Astrocyte (in vitro differentiated cells and primary cell): Measurements from ENCODE around the gene SURF4. TPM values are rescaled to one million over a fixed set of nuclear protein-coding genes. Genes with fewer than 3 reads are reported as not detected.

Source experiments
- DNase-seq: peaks from one replicate; pipeline ENCODE4 v3.0.0-alpha.2; 2010; ENCODE audit warnings: low read depth
- FAIRE-seq: peaks from 2 replicates; lab custom pipeline; 2011; peaks lifted over from hg19 to GRCh38; lab: Jason Lieb, UNC
- H2AFZ ChIP-seq: 2 replicates; pipeline ENCODE4 v1.6.0; 2012; ENCODE audit warnings: low read depth, low read length, inconsistent platforms
- H3K27ac ChIP-seq: 2 replicates; pipeline ENCODE4 v1.5.1; 2011; ENCODE audit warnings: low read depth, low read length, inconsistent platforms
- H3K27me3 ChIP-seq: 2 replicates; pipeline ENCODE4 v1.6.0; 2011; ENCODE audit warnings: low read length, inconsistent platforms; ENCODE audit not compliant: insufficient read depth
- H3K36me3 ChIP-seq: 2 replicates; pipeline ENCODE4 v1.5.1; 2011; ENCODE audit warnings: low read length, inconsistent platforms; ENCODE audit not compliant: insufficient read depth
- H3K4me1 ChIP-seq: 2 replicates; pipeline ENCODE4 v1.5.1; 2011; ENCODE audit warnings: low read length, inconsistent platforms; ENCODE audit not compliant: insufficient read depth
- H3K4me2 ChIP-seq: 2 replicates; pipeline ENCODE4 v1.6.0; 2012; ENCODE audit warnings: low read length, inconsistent platforms
- H3K4me3 ChIP-seq: 2 replicates; pipeline ENCODE4 v1.5.1; 2011; ENCODE audit warnings: low read depth, mild to moderate bottlenecking, low read length, inconsistent platforms; ENCODE audit not compliant: insufficient read depth
- H3K79me2 ChIP-seq: 2 replicates; pipeline ENCODE4 v1.6.0; 2012; ENCODE audit warnings: mild to moderate bottlenecking, low read length, inconsistent platforms; ENCODE audit not compliant: insufficient read depth
- H3K9ac ChIP-seq: 2 replicates; pipeline ENCODE4 v1.6.0; 2012; ENCODE audit warnings: mild to moderate bottlenecking, low read length, inconsistent platforms
- H3K9me3 ChIP-seq: 2 replicates; pipeline ENCODE4 v1.5.1; 2012; ENCODE audit warnings: low read depth, mild to moderate bottlenecking, low read length, inconsistent platforms; ENCODE audit not compliant: insufficient read depth
- H4K20me1 ChIP-seq: 2 replicates; pipeline ENCODE4 v1.6.0; 2012; ENCODE audit warnings: low read length, inconsistent platforms; ENCODE audit not compliant: insufficient read depth
- H3K27ac Mint-ChIP-seq: one replicate; pipeline ENCODE4 v1.8.0; 2021; ENCODE audit warnings: mild to moderate bottlenecking, mixed read lengths; ENCODE audit not compliant: unreplicated experiment
- H3K27me3 Mint-ChIP-seq: one replicate; pipeline ENCODE4 v1.8.0; 2021; ENCODE audit warnings: low read depth, mixed read lengths; ENCODE audit not compliant: unreplicated experiment
- H3K36me3 Mint-ChIP-seq: one replicate; pipeline ENCODE4 v1.8.0; 2021; ENCODE audit warnings: low read depth, mixed read lengths; ENCODE audit not compliant: unreplicated experiment
- H3K4me1 Mint-ChIP-seq: one replicate; pipeline ENCODE4 v1.8.0; 2021; ENCODE audit warnings: low read depth, mixed read lengths; ENCODE audit not compliant: unreplicated experiment
- H3K4me3 Mint-ChIP-seq: one replicate; pipeline ENCODE4 v1.8.0; 2021; ENCODE audit warnings: mild to moderate bottlenecking, moderate library complexity, mixed read lengths; ENCODE audit not compliant: unreplicated experiment
- H3K9me3 Mint-ChIP-seq: one replicate; pipeline ENCODE4 v1.8.0; 2021; ENCODE audit warnings: mild to moderate bottlenecking, mixed read lengths; ENCODE audit not compliant: unreplicated experiment
- EZH2 ChIP-seq: IDR thresholded peaks from 2 replicates; pipeline ENCODE4 v1.6.1; 2012; ENCODE audit warnings: mild to moderate bottlenecking, low read length, inconsistent platforms; ENCODE audit not compliant: insufficient read depth
- total RNA-seq: library from RNA; stranded (reverse); gene quantifications from 2 replicates; pipeline ENCODE4 v1.2.1, GENCODE V29; 2021
- TF ChIP-seq, protein P1 (sequence below): IDR thresholded peaks from 2 replicates; pipeline ENCODE4 v1.5.1; 2011; ENCODE audit warnings: low read depth, mild to moderate bottlenecking, inconsistent platforms, low read length, moderate library complexity; ENCODE audit not compliant: insufficient read depth

The SURF4 gene
- total RNA-seq, 1 donor from 2014 or later = 338 TPM

DNA sequence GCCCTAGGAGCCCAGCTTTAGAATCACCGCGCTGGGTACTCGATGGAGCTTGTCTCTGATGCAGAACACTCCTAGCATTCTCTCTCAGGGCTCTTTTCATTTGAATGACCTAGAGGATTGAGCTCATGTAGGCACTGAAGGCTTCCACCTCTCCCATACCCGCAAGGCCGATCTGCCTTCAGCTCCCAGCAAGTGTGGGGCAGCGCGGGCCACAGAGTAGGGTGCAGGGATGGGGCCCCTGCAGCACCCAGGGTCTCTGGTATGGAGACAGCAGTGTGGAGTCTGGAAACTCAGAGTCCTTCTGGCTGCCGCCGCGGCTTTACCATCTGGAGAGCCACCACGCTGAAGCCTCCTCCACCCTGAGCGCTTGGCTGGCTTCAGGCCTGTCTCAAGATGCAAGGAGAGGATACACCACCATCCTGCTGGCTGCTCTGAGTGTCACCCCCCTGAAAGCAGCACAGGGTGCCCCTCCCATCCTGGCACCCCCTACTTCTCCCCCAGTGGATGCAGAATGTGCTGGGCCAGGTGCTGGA, 13.2 kb upstream of the SURF4 start:
- no peaks in the 10 kb centered on the region for H3K4me1 Mint-ChIP-seq
- H3K27ac ChIP-seq = no peak overlapping the region
- FAIRE-seq = no peak

DNA sequence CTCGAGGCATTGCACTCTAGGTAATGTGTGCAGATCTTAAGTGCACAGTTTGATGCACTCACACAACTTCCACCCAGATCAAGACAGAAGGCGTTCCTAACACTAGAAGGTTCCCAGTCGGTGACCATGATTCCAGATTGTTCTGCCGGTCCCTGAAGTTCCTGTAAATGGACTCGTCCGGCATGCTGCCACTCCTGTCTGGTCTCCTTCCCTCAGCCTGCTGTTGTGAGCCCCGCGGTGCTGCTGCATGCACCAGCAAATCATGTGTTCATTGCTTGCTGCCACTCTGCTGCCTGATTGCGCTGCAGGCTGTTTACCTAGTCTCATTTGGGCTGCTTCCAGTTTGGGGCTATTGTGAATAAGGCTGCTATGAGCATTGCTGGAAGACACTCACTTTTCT, 11.8 kb upstream of the SURF4 start:
- Histone ChIP-seq H3K27me3 (no peaks in the 10 kb centered on the region), H2AFZ (no peak overlapping the region), H3K79me2 (no peaks in the 10 kb centered on the region), H3K36me3 (no peaks in the 10 kb centered on the region), H3K4me3 (no peak overlapping the region), H3K9ac (no peak overlapping the region), H3K4me1 (no peaks in the 10 kb centered on the region), H3K27ac (no peak overlapping the region), H3K4me2 (no peak overlapping the region), H4K20me1 (no peaks in the 10 kb centered on the region), H3K9me3 (peaks cover 5% of the 10 kb centered on the region)
- Mint-ChIP-seq H3K27me3 (peaks cover 31% of the 10 kb centered on the region), H3K4me3 (no peak overlapping the region), H3K4me1 (no peaks in the 10 kb centered on the region), H3K27ac (no peak overlapping the region), H3K36me3 (no peaks in the 10 kb centered on the region), H3K9me3 (no peaks in the 10 kb centered on the region)
- TF ChIP-seq, protein P1, sequence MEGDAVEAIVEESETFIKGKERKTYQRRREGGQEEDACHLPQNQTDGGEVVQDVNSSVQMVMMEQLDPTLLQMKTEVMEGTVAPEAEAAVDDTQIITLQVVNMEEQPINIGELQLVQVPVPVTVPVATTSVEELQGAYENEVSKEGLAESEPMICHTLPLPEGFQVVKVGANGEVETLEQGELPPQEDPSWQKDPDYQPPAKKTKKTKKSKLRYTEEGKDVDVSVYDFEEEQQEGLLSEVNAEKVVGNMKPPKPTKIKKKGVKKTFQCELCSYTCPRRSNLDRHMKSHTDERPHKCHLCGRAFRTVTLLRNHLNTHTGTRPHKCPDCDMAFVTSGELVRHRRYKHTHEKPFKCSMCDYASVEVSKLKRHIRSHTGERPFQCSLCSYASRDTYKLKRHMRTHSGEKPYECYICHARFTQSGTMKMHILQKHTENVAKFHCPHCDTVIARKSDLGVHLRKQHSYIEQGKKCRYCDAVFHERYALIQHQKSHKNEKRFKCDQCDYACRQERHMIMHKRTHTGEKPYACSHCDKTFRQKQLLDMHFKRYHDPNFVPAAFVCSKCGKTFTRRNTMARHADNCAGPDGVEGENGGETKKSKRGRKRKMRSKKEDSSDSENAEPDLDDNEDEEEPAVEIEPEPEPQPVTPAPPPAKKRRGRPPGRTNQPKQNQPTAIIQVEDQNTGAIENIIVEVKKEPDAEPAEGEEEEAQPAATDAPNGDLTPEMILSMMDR = no peak
- no peak for TF ChIP-seq EZH2
- DNase-seq = no peak
- no peak for FAIRE-seq

More for the DNA sequence above, 13.2 kb upstream of the SURF4 start:
- Mint-ChIP-seq H3K27ac (no peak overlapping the region), H3K4me3 (no peak overlapping the region), H3K27me3 (peaks cover 34% of the 10 kb centered on the region), H3K36me3 (no peaks in the 10 kb centered on the region), H3K9me3 (no peaks in the 10 kb centered on the region)
- Histone ChIP-seq H3K36me3 (no peaks in the 10 kb centered on the region), H3K9me3 (no peaks in the 10 kb centered on the region), H2AFZ (no peak overlapping the region), H3K79me2 (no peaks in the 10 kb centered on the region), H3K4me1 (no peaks in the 10 kb centered on the region), H4K20me1 (no peaks in the 10 kb centered on the region), H3K4me3 (no peak overlapping the region), H3K9ac (no peak overlapping the region), H3K4me2 (no peak overlapping the region), H3K27me3 (no peaks in the 10 kb centered on the region)
- TF ChIP-seq, protein P1 = no peak
- TF ChIP-seq EZH2 = no peak
- DNase-seq = no peak

DNA sequence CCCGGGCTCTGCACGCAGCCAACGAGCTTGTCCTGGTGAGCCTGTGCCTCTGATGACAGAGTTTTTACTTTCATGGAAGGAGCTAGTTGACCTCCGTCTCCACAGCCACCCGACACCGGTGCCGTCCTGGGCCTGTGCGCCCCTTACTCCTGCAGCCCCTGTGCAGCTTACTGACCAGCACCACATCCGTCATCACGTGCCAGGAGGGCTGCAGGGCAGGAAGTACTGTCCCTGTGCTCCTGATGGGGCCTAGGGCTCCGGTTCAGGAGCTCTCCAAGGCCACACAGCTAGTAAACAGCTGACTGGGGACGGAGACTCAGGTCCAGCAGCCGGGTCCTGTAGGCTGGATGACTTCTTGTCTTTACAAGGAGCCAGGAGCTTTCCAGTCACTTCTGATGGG, 10.5 kb upstream of the SURF4 start:
- DNase-seq (no peak), FAIRE-seq (no peak)
- Histone ChIP-seq H2AFZ (no peak overlapping the region), H3K79me2 (no peaks in the 10 kb centered on the region), H3K36me3 (no peaks in the 10 kb centered on the region), H4K20me1 (no peaks in the 10 kb centered on the region), H3K4me2 (no peak overlapping the region), H3K4me3 (no peak overlapping the region), H3K27ac (no peak overlapping the region), H3K4me1 (no peaks in the 10 kb centered on the region), H3K27me3 (no peaks in the 10 kb centered on the region), H3K9me3 (peaks cover 5% of the 10 kb centered on the region), H3K9ac (no peak overlapping the region)
- Mint-ChIP-seq H3K36me3 (no peaks in the 10 kb centered on the region), H3K4me1 (no peaks in the 10 kb centered on the region), H3K4me3 (no peak overlapping the region), H3K9me3 (peaks cover 1% of the 10 kb centered on the region), H3K27ac (no peak overlapping the region), H3K27me3 (peaks cover 28% of the 10 kb centered on the region)
- TF ChIP-seq EZH2 = no peak
- TF ChIP-seq, protein P1 = no peak
